M059J (cell line): ENCODE measurements around the gene TTC28. TPM values are rescaled to one million over a fixed set of nuclear protein-coding genes. Genes with fewer than 3 reads are reported as not detected.
A peak's percentile ranks its signal among the peaks of the same experiment; 100 is the strongest.
"Not testable (repeated sequence)": the region's sequence is repeated elsewhere in the genome, so short reads cannot be mapped to it uniquely, and the experiment has no call there.

Experiments used
- DNase-seq: peaks from one replicate; pipeline ENCODE4 v3.0.0-alpha.2; 2012; ENCODE audit warnings: low read depth
- total RNA-seq: library from RNA; depleted of rRNA; stranded (reverse); fragments of >200 nt; shearing (Covaris generic); gene quantifications from 2 replicates; pipeline ENCODE4 v1.2.3, GENCODE V29; 2014

Gene TTC28
- total RNA-seq, 1 experiment from 2014 or later = 13.9 TPM

GRCh38 chr22:28365371-28365770 lies 314.3 kb downstream of the TTC28 start:
- DNase-seq = no peak

- not testable (repeated sequence) for DNase-seq
Measured at GRCh38 chr22:28364105-28364504, 315.5 kb downstream of the TTC28 start.

GRCh38 chr22:28360939-28361338 lies 318.7 kb downstream of the TTC28 start:
- DNase-seq = no peak

- no peak for DNase-seq
Measured at GRCh38 chr22:28358312-28358711, 321.3 kb downstream of the TTC28 start.

GRCh38 chr22:28357193-28357592 lies 322.4 kb downstream of the TTC28 start:
- DNase-seq = no peak

GRCh38 chr22:28351476-28351875 lies 328.2 kb downstream of the TTC28 start:
- DNase-seq = no peak

GRCh38 chr22:28348613-28349609 lies 330.7 kb downstream of the TTC28 start:
- DNase-seq = no peak

GRCh38 chr22:28346308-28346707 lies 333.3 kb downstream of the TTC28 start:
- DNase-seq = no peak

- peak; percentile 70 for DNase-seq
Measured at GRCh38 chr22:28344918-28345703, 334.5 kb downstream of the TTC28 start.

- peak; percentile 79 for DNase-seq
Measured at GRCh38 chr22:28341001-28341400, 338.6 kb downstream of the TTC28 start.

GRCh38 chr22:28333088-28333487 lies 346.6 kb downstream of the TTC28 start:
- no peak for DNase-seq

- DNase-seq = no peak
Measured at GRCh38 chr22:28332410-28332809, 347.2 kb downstream of the TTC28 start.

- no peak for DNase-seq
Measured at GRCh38 chr22:28331695-28332094, 347.9 kb downstream of the TTC28 start.

- peak; percentile 70 for DNase-seq
Measured at GRCh38 chr22:28329186-28330073, 350.2 kb downstream of the TTC28 start.

GRCh38 chr22:28328756-28329155 lies 350.9 kb downstream of the TTC28 start:
- peak; percentile 41 for DNase-seq

- DNase-seq = no peak
Measured at GRCh38 chr22:28316014-28316413, 363.6 kb downstream of the TTC28 start.

GRCh38 chr22:28314959-28315358 lies 364.7 kb downstream of the TTC28 start:
- no peak for DNase-seq

GRCh38 chr22:28310299-28310698 lies 369.3 kb downstream of the TTC28 start:
- DNase-seq = no peak

GRCh38 chr22:28299753-28300152 lies 379.9 kb downstream of the TTC28 start:
- peak; percentile 20 for DNase-seq

- DNase-seq = no peak
Measured at GRCh38 chr22:28299309-28299708, 380.3 kb downstream of the TTC28 start.

GRCh38 chr22:28297504-28297903 lies 382.1 kb downstream of the TTC28 start:
- DNase-seq = peak; percentile 46

GRCh38 chr22:28296452-28296851 lies 383.2 kb downstream of the TTC28 start:
- no peak for DNase-seq
